ENCODE data around the gene PPP6R2.

PPP6R2 gene

DNA sequence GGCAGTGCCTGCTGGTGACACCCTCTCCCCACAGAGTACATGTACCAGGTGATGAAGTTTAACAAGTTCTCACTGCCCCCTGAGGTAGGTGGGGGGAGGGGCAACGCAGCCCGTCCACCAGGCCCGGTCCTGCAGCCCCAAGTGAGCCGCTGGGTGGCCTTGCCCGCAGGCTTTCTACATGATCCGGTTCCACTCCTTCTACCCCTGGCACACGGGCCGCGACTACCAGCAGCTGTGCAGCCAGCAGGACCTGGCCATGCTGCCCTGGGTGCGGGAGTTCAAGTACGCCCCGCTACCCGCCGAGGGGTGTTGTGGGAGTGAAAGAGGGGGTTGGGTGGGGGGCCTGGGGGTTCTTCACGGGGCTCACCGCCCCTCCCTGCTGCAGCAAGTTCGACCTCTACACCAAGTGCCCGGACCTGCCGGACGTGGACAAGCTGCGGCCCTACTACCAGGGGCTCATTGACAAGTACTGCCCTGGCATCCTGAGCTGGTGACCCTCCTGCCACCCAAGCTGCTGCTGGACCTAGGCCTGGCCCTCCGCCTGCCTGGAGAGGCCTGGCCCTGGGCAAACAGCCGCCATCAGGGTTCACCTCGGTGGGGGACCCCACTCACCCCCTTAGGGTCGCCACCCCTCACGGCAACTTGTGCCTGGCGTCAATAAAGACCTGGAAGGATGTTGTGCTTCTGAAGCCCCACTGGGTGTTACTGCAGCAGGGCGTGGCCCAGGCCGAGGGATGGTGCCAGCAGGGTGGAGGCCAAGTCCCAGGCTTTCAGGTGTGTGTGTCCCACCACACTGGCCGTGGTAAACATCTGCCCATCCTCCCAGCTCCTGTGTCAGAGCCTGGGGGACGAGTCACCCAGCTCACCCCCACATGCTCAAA lies 146.5 kb downstream of the PPP6R2 start:
- TF ChIP-seq, protein P1, sequence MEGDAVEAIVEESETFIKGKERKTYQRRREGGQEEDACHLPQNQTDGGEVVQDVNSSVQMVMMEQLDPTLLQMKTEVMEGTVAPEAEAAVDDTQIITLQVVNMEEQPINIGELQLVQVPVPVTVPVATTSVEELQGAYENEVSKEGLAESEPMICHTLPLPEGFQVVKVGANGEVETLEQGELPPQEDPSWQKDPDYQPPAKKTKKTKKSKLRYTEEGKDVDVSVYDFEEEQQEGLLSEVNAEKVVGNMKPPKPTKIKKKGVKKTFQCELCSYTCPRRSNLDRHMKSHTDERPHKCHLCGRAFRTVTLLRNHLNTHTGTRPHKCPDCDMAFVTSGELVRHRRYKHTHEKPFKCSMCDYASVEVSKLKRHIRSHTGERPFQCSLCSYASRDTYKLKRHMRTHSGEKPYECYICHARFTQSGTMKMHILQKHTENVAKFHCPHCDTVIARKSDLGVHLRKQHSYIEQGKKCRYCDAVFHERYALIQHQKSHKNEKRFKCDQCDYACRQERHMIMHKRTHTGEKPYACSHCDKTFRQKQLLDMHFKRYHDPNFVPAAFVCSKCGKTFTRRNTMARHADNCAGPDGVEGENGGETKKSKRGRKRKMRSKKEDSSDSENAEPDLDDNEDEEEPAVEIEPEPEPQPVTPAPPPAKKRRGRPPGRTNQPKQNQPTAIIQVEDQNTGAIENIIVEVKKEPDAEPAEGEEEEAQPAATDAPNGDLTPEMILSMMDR (IDR thresholded peaks at IDR 0.05) = no peak

DNA sequence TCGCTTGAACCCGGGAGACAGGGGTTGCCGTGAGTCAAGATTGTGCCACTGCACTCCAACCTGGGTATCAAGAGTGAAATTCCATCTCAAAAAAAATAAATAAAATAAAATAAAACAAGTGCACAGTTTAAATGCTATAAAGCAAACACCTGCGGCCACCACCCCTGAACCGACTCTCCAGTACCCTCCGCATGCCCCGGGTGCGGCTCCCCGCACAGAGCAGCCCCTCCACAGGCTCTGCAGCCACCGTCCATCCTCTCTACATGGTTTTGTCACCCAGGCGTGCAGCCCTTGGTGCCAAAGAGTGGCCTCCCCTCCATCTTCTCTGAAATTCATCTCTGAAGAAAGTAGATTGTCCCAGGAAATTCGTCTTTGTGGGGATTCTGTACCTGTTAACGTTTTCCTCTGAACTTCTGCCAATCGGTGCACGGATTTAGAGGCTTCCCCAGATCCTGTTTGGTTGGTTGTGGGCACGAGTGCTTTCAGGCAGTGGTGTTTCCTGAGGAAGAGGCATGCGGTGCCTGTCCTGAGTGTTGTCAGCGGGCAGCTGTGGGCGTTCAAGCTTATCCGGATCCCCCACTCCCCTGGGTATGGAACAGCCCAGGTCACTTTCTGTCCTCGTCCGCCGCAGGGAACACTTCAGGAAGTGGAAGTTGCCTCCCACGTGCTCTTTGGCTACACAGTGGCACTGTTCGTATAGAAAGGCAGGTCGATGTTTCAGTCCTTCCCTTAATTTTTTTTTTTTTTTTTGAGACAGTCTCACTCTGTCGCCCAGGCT lies 147.6 kb downstream of the PPP6R2 start:
- TF ChIP-seq, protein P1 (IDR thresholded peaks at IDR 0.05) = no peak
